ENCODE measurements around the gene NID1. TPM values are rescaled to one million over a fixed set of nuclear protein-coding genes. Genes with fewer than 3 reads are reported as not detected.

NID1 gene
- total RNA-seq, 4 donors from 2014 or later: 70.7 to 252 (median 184) TPM

DNA sequence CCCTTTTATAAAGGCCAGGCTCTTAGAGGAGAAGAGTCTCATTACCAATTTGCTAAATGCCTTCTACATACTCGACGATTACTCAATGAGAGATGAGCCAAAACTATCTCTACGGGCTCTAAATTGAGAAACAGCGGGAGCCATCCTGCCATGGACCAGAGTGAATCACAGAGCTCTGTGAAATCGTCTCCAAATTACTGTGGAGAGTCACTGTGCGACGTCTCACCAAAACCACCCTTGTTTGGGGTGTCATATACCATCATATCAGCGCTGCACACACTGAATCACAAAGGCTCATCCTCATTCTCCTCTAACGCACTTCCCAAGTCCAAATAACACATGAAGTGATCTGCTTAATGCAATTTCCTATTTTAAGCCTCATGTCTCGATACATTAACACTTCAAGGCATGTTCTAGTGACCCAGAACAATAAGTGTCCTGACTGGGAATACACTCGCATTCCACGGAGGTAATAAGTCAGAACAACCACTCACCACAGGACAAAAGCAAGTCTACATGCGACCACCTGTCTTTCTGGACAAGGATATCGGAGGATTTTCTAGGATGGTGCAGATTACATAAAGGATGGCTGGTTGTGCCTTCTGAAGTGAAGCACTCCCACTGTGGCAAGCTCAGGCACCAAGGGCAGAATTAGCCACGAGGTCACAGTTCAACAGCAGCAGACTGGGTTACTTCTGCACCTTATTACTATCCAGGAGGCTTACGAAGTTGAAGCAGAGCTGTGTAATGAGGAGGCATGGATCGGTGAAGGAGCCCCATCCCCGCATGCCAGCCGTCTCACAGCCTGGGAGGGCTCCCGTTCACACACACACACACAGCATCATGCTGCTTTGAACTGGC is 44.3 kb downstream of the NID1 start:
- Histone ChIP-seq H3K4me1 (no peaks in the 10 kb centered on the region), H3K27ac (peak overlapping the region; percentile 88 to 91), H3K27me3 (no peaks in the 10 kb centered on the region), H3K4me3 (no peak overlapping the region), H3K36me3 (no peaks in the 10 kb centered on the region), H3K9me3 (no peaks in the 10 kb centered on the region)
- DNase-seq: peak in 1 of 2 donors; percentile 66
- intact Hi-C loops (cut with DNase I; ENCODE audit: low total_unique reads): no loop called here
- TF ChIP-seq, protein P1, sequence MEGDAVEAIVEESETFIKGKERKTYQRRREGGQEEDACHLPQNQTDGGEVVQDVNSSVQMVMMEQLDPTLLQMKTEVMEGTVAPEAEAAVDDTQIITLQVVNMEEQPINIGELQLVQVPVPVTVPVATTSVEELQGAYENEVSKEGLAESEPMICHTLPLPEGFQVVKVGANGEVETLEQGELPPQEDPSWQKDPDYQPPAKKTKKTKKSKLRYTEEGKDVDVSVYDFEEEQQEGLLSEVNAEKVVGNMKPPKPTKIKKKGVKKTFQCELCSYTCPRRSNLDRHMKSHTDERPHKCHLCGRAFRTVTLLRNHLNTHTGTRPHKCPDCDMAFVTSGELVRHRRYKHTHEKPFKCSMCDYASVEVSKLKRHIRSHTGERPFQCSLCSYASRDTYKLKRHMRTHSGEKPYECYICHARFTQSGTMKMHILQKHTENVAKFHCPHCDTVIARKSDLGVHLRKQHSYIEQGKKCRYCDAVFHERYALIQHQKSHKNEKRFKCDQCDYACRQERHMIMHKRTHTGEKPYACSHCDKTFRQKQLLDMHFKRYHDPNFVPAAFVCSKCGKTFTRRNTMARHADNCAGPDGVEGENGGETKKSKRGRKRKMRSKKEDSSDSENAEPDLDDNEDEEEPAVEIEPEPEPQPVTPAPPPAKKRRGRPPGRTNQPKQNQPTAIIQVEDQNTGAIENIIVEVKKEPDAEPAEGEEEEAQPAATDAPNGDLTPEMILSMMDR (IDR thresholded peaks at IDR 0.05): no peak
- no peak for TF ChIP-seq POLR2A (IDR thresholded peaks at IDR 0.05)

DNA sequence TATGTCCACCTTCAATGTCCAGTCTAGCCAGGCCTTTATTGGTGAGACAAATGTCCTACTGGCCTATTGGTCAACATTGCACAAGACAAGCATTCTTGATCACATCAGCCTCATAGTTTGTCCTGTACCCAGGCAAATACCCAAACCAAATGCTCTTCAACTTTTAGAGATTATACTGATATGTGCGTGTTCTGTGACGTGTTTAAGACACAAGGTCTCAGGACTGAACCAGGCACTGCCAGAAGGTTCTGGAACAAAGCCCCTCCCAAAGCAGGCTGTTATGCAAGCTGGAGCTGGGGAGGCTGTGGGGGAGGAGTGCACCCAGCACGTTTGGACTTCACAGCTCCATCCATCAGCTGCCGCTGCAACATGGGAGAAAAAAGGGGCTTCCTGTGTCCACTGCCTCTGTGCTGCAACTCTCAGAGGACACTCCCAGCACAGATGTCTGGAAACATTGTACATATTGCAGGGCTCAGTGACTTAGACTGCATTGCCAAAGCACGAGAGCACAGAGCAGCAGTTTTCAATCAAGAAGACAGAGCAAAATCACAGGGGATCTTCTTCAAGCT is 45.9 kb downstream of the NID1 start:
- no peaks in the 10 kb centered on the region for H3K9me3 ChIP-seq
- H3K4me3 ChIP-seq: no peak overlapping the region
- no peaks in the 10 kb centered on the region for H3K36me3 ChIP-seq
- peak; percentile 90 to 93 for DNase-seq
- peak overlapping the region; percentile 88 to 91 for H3K27ac ChIP-seq
- no peaks in the 10 kb centered on the region for H3K4me1 ChIP-seq
- TF ChIP-seq POLR2A (IDR thresholded peaks at IDR 0.05): no peak
- TF ChIP-seq, protein P1 (IDR thresholded peaks at IDR 0.05): no peak
- no peaks in the 10 kb centered on the region for H3K27me3 ChIP-seq
- intact Hi-C loops (cut with DNase I; ENCODE audit: low total_unique reads): no loop called here

DNA sequence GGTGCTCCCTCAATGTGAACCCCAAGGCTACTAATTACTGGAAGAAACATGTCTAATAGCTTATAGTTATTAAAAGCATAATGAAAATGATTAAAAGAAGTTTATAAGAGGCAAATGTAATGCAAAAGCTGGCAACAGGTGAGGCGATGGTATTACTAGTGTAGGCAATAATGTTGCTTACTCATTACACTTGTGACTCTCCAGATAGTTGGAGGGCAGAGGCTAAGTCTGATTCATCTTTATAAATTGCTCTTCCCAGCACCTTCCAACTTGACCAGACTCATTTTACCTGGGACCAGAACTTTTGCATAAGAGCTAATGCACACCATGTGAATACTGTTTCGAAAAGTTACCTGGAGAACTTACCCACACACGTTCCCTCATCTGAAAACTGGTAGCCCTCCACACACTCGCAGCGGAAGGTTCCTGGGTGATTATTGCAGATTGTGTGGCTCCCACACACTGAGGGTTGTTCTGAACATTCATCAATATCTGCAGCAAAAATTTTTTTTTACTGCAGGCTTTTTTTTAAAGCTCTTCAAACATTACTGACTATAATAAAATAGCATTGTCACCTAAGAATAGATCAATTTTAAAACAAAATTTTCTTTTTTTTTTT is 48.0 kb downstream of the NID1 start:
- H3K27ac ChIP-seq: peak overlapping the region; percentile 85 to 91
- intact Hi-C loops (cut with DNase I; ENCODE audit: low total_unique reads): no loop called here
- H3K27me3 ChIP-seq: no peaks in the 10 kb centered on the region
- no peaks in the 10 kb centered on the region for H3K4me1 ChIP-seq
- DNase-seq: peak in 1 of 2 donors; percentile 18
- TF ChIP-seq, protein P1 (IDR thresholded peaks at IDR 0.05): no peak
- no peak for TF ChIP-seq POLR2A (IDR thresholded peaks at IDR 0.05)
- no peaks in the 10 kb centered on the region for H3K36me3 ChIP-seq
- no peak overlapping the region for H3K4me3 ChIP-seq
- H3K9me3 ChIP-seq: no peaks in the 10 kb centered on the region

DNA sequence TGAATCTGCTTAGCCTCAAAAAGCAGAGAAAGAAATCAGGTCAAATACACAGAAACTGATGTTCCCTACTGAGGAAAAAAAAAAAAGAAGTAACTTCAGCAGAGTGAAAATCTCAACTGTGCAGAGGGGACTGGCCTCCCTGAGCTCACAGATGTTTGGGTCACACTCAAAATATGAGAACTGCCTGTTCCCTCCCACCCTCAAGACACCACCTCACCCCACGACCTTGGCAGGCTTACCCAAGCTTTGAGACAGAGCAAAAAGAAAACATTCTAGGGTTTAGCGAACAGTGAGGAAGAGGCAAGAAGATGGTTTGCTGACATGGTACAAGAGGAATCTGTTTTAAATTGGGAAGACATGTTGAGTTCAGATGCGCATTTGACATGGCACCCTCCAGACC is 48.8 kb downstream of the NID1 start:
- Histone ChIP-seq H3K36me3 (no peaks in the 10 kb centered on the region), H3K4me1 (no peaks in the 10 kb centered on the region), H3K27ac (peak overlapping the region; percentile 85 to 91), H3K4me3 (no peak overlapping the region), H3K27me3 (no peaks in the 10 kb centered on the region), H3K9me3 (no peaks in the 10 kb centered on the region)
- DNase-seq: peak; percentile 85 to 91
- no peak for TF ChIP-seq POLR2A (IDR thresholded peaks at IDR 0.05)
- TF ChIP-seq, protein P1 (IDR thresholded peaks at IDR 0.05): no peak
- intact Hi-C loops (cut with DNase I; ENCODE audit: low total_unique reads): no loop called here

DNA sequence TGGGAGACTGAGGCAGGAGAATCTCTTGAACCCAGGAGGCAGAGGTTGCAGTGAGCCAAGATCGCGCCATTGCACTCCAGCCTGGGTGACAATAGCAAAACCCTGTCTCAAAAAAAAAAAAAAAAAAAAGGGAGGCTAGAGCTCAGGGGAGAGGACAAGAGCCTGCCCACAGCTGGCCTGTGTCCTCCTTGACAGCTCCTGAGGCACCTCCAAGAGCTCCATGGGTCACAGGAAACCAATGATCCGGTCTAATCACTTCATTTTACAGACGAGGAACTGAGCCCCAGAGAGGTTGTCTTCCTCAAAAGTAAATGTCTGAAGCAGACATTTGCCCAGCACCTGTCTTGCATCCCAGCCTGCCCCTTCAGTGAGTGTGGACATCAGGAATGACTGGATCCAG is 49.4 kb downstream of the NID1 start:
- Histone ChIP-seq H3K4me3 (no peak overlapping the region), H3K27ac (peak overlapping the region; percentile 85 to 91), H3K36me3 (no peaks in the 10 kb centered on the region), H3K4me1 (no peaks in the 10 kb centered on the region), H3K27me3 (no peaks in the 10 kb centered on the region), H3K9me3 (no peaks in the 10 kb centered on the region)
- no peak for DNase-seq
- TF ChIP-seq POLR2A (IDR thresholded peaks at IDR 0.05): no peak
- TF ChIP-seq, protein P1 (IDR thresholded peaks at IDR 0.05): no peak
- intact Hi-C loops (cut with DNase I; ENCODE audit: low total_unique reads): no loop called here
